T-helper 2 cell (primary cell): Measurements from ENCODE around the gene MPPE1.
"Not testable (repeated sequence)": the region's sequence is repeated elsewhere in the genome, so short reads cannot be mapped to it uniquely, and the experiment has no call there.

Source experiments
- DNase-seq, 5 experiments: peaks; one replicate each; pipeline versions ENCODE4 v3.0.0 to v3.0.0-alpha.2; 2012 to 2022

Gene MPPE1

GRCh38 chr18:11857177-11857887 lies 50.8 kb downstream of the MPPE1 start:
- DNase-seq, result no peak

GRCh38 chr18:11854554-11854953 lies 53.6 kb downstream of the MPPE1 start:
- not testable (repeated sequence) for DNase-seq

- peak in 4 of 5 experiments; percentile 21 to 74 (median 53) for DNase-seq
Measured at GRCh38 chr18:11851806-11852337, 56.2 kb downstream of the MPPE1 start.

GRCh38 chr18:11851146-11851805 lies 56.8 kb downstream of the MPPE1 start, which contains the start of gene CHMP1B:
Gene CHMP1B, plus strand, starts transcription at chr18:11851413. Its CDS starts 99 bp downstream, at chr18:11851512.
- peak; percentile 92 to 97 (median 96) for DNase-seq

- DNase-seq, result no peak
Measured at GRCh38 chr18:11850821-11851145, 57.3 kb downstream of the MPPE1 start.

- peak; percentile 28 to 77 (median 62) for DNase-seq
Measured at GRCh38 chr18:11849841-11850634, 58.1 kb downstream of the MPPE1 start.

- no peak for DNase-seq
Measured at GRCh38 chr18:11849279-11849678, 58.8 kb downstream of the MPPE1 start.

- DNase-seq, result no peak
Measured at GRCh38 chr18:11847811-11848210, 60.3 kb downstream of the MPPE1 start.

GRCh38 chr18:11845654-11846053 lies 62.5 kb downstream of the MPPE1 start:
- DNase-seq, result no peak

GRCh38 chr18:11844436-11844835 lies 63.7 kb downstream of the MPPE1 start:
- no peak for DNase-seq

GRCh38 chr18:11842562-11842961 lies 65.6 kb downstream of the MPPE1 start:
- no peak for DNase-seq

- no peak for DNase-seq
Measured at GRCh38 chr18:11840493-11840892, 67.6 kb downstream of the MPPE1 start.

- no peak for DNase-seq
Measured at GRCh38 chr18:11839556-11839955, 68.6 kb downstream of the MPPE1 start.

- no peak for DNase-seq
Measured at GRCh38 chr18:11834772-11835171, 73.3 kb downstream of the MPPE1 start.
